ENCODE measurements around the gene ABT1. TPM values are rescaled to one million over a fixed set of nuclear protein-coding genes. Genes with fewer than 3 reads are reported as not detected.

Gene ABT1
- total RNA-seq, 2 experiments from 2014 or later: 39.8 to 40.4 TPM

DNA sequence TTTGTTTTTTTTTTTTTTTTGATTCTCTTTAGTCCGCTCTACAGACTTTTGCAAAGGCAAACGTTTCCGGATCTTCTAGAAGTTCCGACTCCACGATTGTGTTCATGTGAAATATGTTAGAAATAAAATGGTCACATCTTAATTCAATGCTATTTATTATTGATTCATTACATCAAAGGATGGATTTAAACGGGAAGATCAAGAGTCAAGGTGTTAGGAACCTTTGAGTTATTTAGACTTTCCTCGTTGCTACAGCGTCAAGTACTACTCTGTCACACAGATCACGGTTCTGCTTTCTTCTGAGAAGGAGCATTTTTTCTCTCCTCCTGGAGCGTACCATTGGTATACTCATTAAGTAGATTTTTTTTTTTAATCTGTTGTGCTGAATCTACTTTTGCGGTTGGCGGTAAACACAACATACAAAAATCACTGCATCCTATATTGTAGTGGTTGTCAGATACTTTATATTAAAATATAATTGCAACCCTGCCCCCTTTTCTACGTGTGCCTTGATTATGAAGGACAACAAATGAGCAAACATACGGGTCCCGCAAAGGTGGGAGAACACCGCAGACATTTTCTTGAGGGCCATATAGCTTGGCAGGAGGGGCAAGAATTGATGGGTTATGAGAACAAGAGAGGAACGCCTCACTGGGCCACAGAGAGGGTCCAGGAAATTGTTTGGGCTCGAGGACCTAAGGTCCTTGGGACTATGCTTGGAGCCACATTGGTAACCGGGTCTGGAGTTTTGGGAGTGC lies 41.1 kb upstream of the ABT1 start:
- POLR2A ChIA-PET: interaction anchor here (1.0 to 7.2 kb wide), 13 partner anchors 13 to 578 kb away, joined by 3 to 113 read pairs (median 12); partner anchors contain the start of gene HMGN4

GRCh38 chr6:26556263-26557070 lies 40.3 kb upstream of the ABT1 start:
- ATAC-seq (ENCODE audit: poor library complexity) (no peak), DNase-seq (peak in 5 of 14 experiments; percentile 30 to 58 (median 50))
- Mint-ChIP-seq H3K27ac (peak overlapping the region; percentile 85), H3K9me3 (no peaks in the 10 kb centered on the region), H3K4me1 (ENCODE audit: low read depth) (peaks cover 16% of the 10 kb centered on the region), H3K4me3 (peak overlapping the region; percentile 83), H3K36me3 (ENCODE audit: low read depth) (peaks cover 10% of the 10 kb centered on the region), H3K27me3 (peaks cover 8% of the 10 kb centered on the region)
- POLR2A ChIA-PET: interaction anchor here (0.6 to 7.2 kb wide), 7 partner anchors 10 to 272 kb away, joined by 3 to 113 read pairs (median 5); partner anchors contain the start of gene HMGN4
- Histone ChIP-seq H3K27me3 (ENCODE audit: control insufficient read depth in 1 of 2, insufficient read depth in 2 of 2, low read length in 2 of 2) (no peaks in the 10 kb centered on the region), H3K36me3 (ENCODE audit: insufficient read depth, low read length) (no peaks in the 10 kb centered on the region), H3K9me3 (ENCODE audit: control insufficient read depth in 1 of 2, insufficient read depth in 1 of 2, low read length in 2 of 2) (no peaks in the 10 kb centered on the region), H3K27ac (ENCODE audit: low read depth in 1 of 2, low read length in 2 of 2) (no peak overlapping the region), H3K4me3 (ENCODE audit: low read length) (no peak overlapping the region), H3K4me1 (ENCODE audit: insufficient read depth, low read length) (peaks cover 18% of the 10 kb centered on the region)
- no peak for TF ChIP-seq CTCF (IDR thresholded peaks at IDR 0.05)
- CTCF ChIA-PET: interaction anchor here (0.8 to 1.6 kb wide), 2 partner anchors 39 to 215 kb away, joined by 3 to 4 read pairs; no protein-coding TSS in a partner anchor
- intact Hi-C loops (cut with DNase I, micrococcal nuclease): no loop called here

More for the DNA sequence above, 41.1 kb upstream of the ABT1 start:
- TF ChIP-seq CTCF (IDR thresholded peaks at IDR 0.05): no peak
- H3K4me1 Mint-ChIP-seq (ENCODE audit: low read depth): peaks cover 18% of the 10 kb centered on the region
- peak overlapping the region; percentile 83 for H3K4me3 Mint-ChIP-seq
- no peaks in the 10 kb centered on the region for H3K27me3 ChIP-seq (ENCODE audit: control insufficient read depth in 1 of 2, insufficient read depth in 2 of 2, low read length in 2 of 2)
- H3K27ac ChIP-seq (ENCODE audit: low read depth in 1 of 2, low read length in 2 of 2): no peak overlapping the region
- H3K36me3 ChIP-seq (ENCODE audit: insufficient read depth, low read length): no peaks in the 10 kb centered on the region
- peaks cover 10% of the 10 kb centered on the region for H3K36me3 Mint-ChIP-seq (ENCODE audit: low read depth)
- no peaks in the 10 kb centered on the region for H3K9me3 ChIP-seq (ENCODE audit: control insufficient read depth in 1 of 2, insufficient read depth in 1 of 2, low read length in 2 of 2)
- H3K27ac Mint-ChIP-seq: peak overlapping the region; percentile 85
- intact Hi-C loops (cut with DNase I, micrococcal nuclease): loop anchor here in 1 of 2 experiments (2.0 kb wide), 1 partner anchor 33 kb away; no protein-coding TSS in a partner anchor
- DNase-seq (no peak), ATAC-seq (ENCODE audit: poor library complexity) (no peak)
- H3K4me1 ChIP-seq (ENCODE audit: insufficient read depth, low read length): peaks cover 23% of the 10 kb centered on the region
- no peaks in the 10 kb centered on the region for H3K9me3 Mint-ChIP-seq
- peaks cover 8% of the 10 kb centered on the region for H3K27me3 Mint-ChIP-seq
- CTCF ChIA-PET: interaction anchor here (0.8 to 1.7 kb wide), 3 partner anchors 11 to 214 kb away, joined by 3 to 4 read pairs (median 4); no protein-coding TSS in a partner anchor
- H3K4me3 ChIP-seq (ENCODE audit: low read length): no peak overlapping the region

Measured in CD4-positive, alpha-beta T cell (primary cell).